HS-5 (cell line): Measurements from ENCODE around the gene PIAS4.

Experiments
- DNase-seq: peaks from one replicate; pipeline ENCODE4 v3.0.0-alpha.2; 2012; ENCODE audit warnings: low read depth

PIAS4 gene

GRCh38 chr19:3977242-3978143 is 30.0 kb upstream of the PIAS4 start:
- DNase-seq: no peak

- no peak for DNase-seq
Measured at GRCh38 chr19:3978145-3978544, 29.4 kb upstream of the PIAS4 start.

GRCh38 chr19:3979289-3979673 is 28.3 kb upstream of the PIAS4 start:
- no peak for DNase-seq

GRCh38 chr19:3979674-3980352 is 27.7 kb upstream of the PIAS4 start:
- no peak for DNase-seq

- DNase-seq: no peak
Measured at GRCh38 chr19:3980353-3981251, 26.9 kb upstream of the PIAS4 start.

- DNase-seq: no peak
Measured at GRCh38 chr19:3981373-3981735, 26.2 kb upstream of the PIAS4 start.

- DNase-seq: no peak
Measured at GRCh38 chr19:3981736-3982681, 25.5 kb upstream of the PIAS4 start.

GRCh38 chr19:3982701-3983541 is 24.6 kb upstream of the PIAS4 start:
- no peak for DNase-seq

GRCh38 chr19:3983542-3983914 is 24.0 kb upstream of the PIAS4 start:
- DNase-seq: no peak

GRCh38 chr19:3983936-3984583 is 23.5 kb upstream of the PIAS4 start:
- no peak for DNase-seq

- DNase-seq: no peak
Measured at GRCh38 chr19:3984584-3984907, 23.0 kb upstream of the PIAS4 start.

- no peak for DNase-seq
Measured at GRCh38 chr19:3984908-3985642, 22.5 kb upstream of the PIAS4 start, which contains the start of gene EEF2. EEF2 (minus strand) TSS chr19:3985463; CDS start chr19:3985380, 83 bp downstream.

- no peak for DNase-seq
Measured at GRCh38 chr19:3985643-3986259, 21.8 kb upstream of the PIAS4 start.

- peak; percentile 71 for DNase-seq
Measured at GRCh38 chr19:3986260-3987041, 21.1 kb upstream of the PIAS4 start.

GRCh38 chr19:3987619-3988371 is 19.7 kb upstream of the PIAS4 start:
- no peak for DNase-seq

- DNase-seq: no peak
Measured at GRCh38 chr19:3990815-3991117, 16.8 kb upstream of the PIAS4 start.

GRCh38 chr19:3995607-3996006 is 11.9 kb upstream of the PIAS4 start:
- no peak for DNase-seq
